ENCODE data around the gene PDE6G. TPM values are rescaled to one million over a fixed set of nuclear protein-coding genes. Genes with fewer than 3 reads are reported as not detected.

Gene PDE6G
- total RNA-seq, 1 donor from 2014 or later = 0.50 TPM

DNA sequence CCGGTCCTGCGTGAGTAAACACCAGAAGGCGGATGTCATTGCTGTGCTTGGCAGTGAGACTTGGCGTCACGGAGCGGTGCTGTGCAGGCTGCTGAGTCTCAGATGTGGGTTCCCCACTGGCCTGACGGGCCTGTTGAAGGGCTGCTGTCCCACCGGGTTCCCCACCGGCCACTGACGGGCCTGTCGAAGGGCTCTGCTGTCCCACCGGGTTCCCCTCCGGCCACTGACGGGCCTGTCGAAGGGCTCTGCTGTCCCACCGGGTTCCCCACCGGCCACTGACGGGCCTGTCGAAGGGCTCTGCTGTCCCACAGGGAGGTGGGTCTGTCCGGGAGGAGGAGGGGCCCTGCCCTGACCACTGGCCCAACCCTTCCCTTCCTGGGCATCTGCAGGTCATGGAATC lies 30.3 kb upstream of the PDE6G start:
- H3K4me3 Mint-ChIP-seq (ENCODE audit: low read depth) = no peak overlapping the region

DNA sequence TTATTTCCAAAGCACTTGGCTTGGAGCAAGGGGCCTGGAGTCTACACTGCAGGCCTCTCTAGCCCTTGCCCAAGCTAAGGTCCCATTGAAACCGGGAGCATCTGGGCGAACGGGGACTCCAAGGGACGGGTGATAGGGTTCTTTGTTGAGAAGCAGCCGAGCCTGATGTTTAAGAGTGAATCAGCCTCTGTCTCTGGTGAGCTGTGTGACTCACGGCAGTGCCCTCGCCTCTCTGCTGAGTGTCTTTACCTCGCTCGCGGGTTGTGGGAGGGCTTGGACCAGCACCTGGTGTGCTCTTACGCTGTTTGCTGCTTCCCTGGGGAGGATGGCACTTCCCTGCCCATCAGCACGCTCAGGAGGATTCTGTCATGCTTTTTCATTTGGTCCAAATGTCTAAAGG lies 28.8 kb upstream of the PDE6G start:
- Mint-ChIP-seq H3K4me1 (ENCODE audit: low read depth) (peaks cover 13% of the 10 kb centered on the region), H3K4me3 (ENCODE audit: low read depth) (peak overlapping the region; percentile 78), H3K27me3 (no peaks in the 10 kb centered on the region), H3K27ac (peak overlapping the region; percentile 92), H3K36me3 (ENCODE audit: insufficient read depth) (peaks cover 13% of the 10 kb centered on the region), H3K9me3 (ENCODE audit: low read depth) (no peaks in the 10 kb centered on the region)
- no peak for TF ChIP-seq CTCF (IDR thresholded peaks at IDR 0.05; ENCODE audit: unreplicated experiment)
- no peak for DNase-seq (ENCODE audit: low spot score, unreplicated experiment)

More for the DNA sequence above, 30.3 kb upstream of the PDE6G start:
- H3K27me3 Mint-ChIP-seq = no peaks in the 10 kb centered on the region
- H3K9me3 Mint-ChIP-seq (ENCODE audit: low read depth) = no peaks in the 10 kb centered on the region
- peaks cover 13% of the 10 kb centered on the region for H3K4me1 Mint-ChIP-seq (ENCODE audit: low read depth)
- TF ChIP-seq CTCF (IDR thresholded peaks at IDR 0.05; ENCODE audit: unreplicated experiment) = no peak
- H3K27ac Mint-ChIP-seq = no peak overlapping the region
- peaks cover 14% of the 10 kb centered on the region for H3K36me3 Mint-ChIP-seq (ENCODE audit: insufficient read depth)
- no peak for DNase-seq (ENCODE audit: low spot score, unreplicated experiment)

- no peak for TF ChIP-seq CTCF (IDR thresholded peaks at IDR 0.05; ENCODE audit: unreplicated experiment)
- Mint-ChIP-seq H3K27ac (peak overlapping the region; percentile 92), H3K36me3 (ENCODE audit: insufficient read depth) (peaks cover 10% of the 10 kb centered on the region), H3K27me3 (no peaks in the 10 kb centered on the region), H3K4me3 (ENCODE audit: low read depth) (peak overlapping the region; percentile 78), H3K9me3 (ENCODE audit: low read depth) (no peaks in the 10 kb centered on the region), H3K4me1 (ENCODE audit: low read depth) (peaks cover 13% of the 10 kb centered on the region)
- DNase-seq (ENCODE audit: low spot score, unreplicated experiment) = no peak
These were observed 28.1 kb upstream of the PDE6G start for GRCh38 chr17:81684442-81684911.

GRCh38 chr17:81683584-81684441 lies 27.5 kb upstream of the PDE6G start, which contains the start of the genes ARL16 and HGS:
Gene ARL16 (minus strand): TSS chr17:81683797. CDS start chr17:81683753, 44 bp downstream.
Gene HGS (plus strand): TSS chr17:81684011. CDS start chr17:81684067, 56 bp downstream.
- Mint-ChIP-seq H3K36me3 (ENCODE audit: insufficient read depth) (peaks cover 10% of the 10 kb centered on the region), H3K27me3 (no peaks in the 10 kb centered on the region), H3K27ac (peak within 1 kb of the TSS; percentile 94), H3K9me3 (ENCODE audit: low read depth) (no peaks in the 10 kb centered on the region), H3K4me3 (ENCODE audit: low read depth) (peak within 1 kb of the TSS; percentile 89), H3K4me1 (ENCODE audit: low read depth) (peaks cover 13% of the 10 kb centered on the region)
- no peak for TF ChIP-seq CTCF (IDR thresholded peaks at IDR 0.05; ENCODE audit: unreplicated experiment)
- DNase-seq (ENCODE audit: low spot score, unreplicated experiment) = peak; percentile 97

- peaks cover 13% of the 10 kb centered on the region for H3K4me1 Mint-ChIP-seq (ENCODE audit: low read depth)
- peak overlapping the region; percentile 88 for H3K27ac Mint-ChIP-seq
- peak overlapping the region; percentile 89 for H3K4me3 Mint-ChIP-seq (ENCODE audit: low read depth)
- no peak for TF ChIP-seq CTCF (IDR thresholded peaks at IDR 0.05; ENCODE audit: unreplicated experiment)
- DNase-seq (ENCODE audit: low spot score, unreplicated experiment) = no peak
- H3K36me3 Mint-ChIP-seq (ENCODE audit: insufficient read depth) = peaks cover 8% of the 10 kb centered on the region
- no peaks in the 10 kb centered on the region for H3K9me3 Mint-ChIP-seq (ENCODE audit: low read depth)
- H3K27me3 Mint-ChIP-seq = no peaks in the 10 kb centered on the region
These were observed 26.9 kb upstream of the PDE6G start for GRCh38 chr17:81683208-81683583.
